Nephron progenitor cell (in vitro differentiated cells): ENCODE results near the gene RPS3.

Experiments used
- DNase-seq: peaks from one replicate; pipeline ENCODE4 v3.0.0; 2021
- H3K27ac Mint-ChIP-seq: 2 replicates; pipeline ENCODE4 v1.8.0; 2021; ENCODE audit warnings: mild to moderate bottlenecking, moderate library complexity, mixed read lengths
- H3K27me3 Mint-ChIP-seq: 2 replicates; pipeline ENCODE4 v1.8.0; 2021; ENCODE audit warnings: mild to moderate bottlenecking, low read depth, mixed read lengths; ENCODE audit not compliant: poor library complexity
- H3K36me3 Mint-ChIP-seq: 2 replicates; pipeline ENCODE4 v1.8.0; 2021; ENCODE audit warnings: low read depth, mixed read lengths
- H3K4me1 Mint-ChIP-seq: 2 replicates; pipeline ENCODE4 v1.8.0; 2021; ENCODE audit warnings: mixed read lengths
- H3K4me3 Mint-ChIP-seq: 2 replicates; pipeline ENCODE4 v1.8.0; 2021; ENCODE audit warnings: mild to moderate bottlenecking, moderate library complexity, mixed read lengths
- H3K9me3 Mint-ChIP-seq: 2 replicates; pipeline ENCODE4 v1.8.0; 2021; ENCODE audit warnings: mild to moderate bottlenecking, moderate library complexity, mixed read lengths
- CTCF ChIP-seq: fragments of 200-600 bp; sonication (generic); IDR thresholded peaks from 2 replicates; pipeline ENCODE4 v1.5.0; 2021; ENCODE audit warnings: antibody characterized with exemption

The RPS3 gene

GRCh38 chr11:75394085-75394840 lies 5.1 kb upstream of the RPS3 start:
- H3K4me1 Mint-ChIP-seq = no peaks in the 10 kb centered on the region
- no peaks in the 10 kb centered on the region for H3K9me3 Mint-ChIP-seq
- peaks cover 55% of the 10 kb centered on the region for H3K27me3 Mint-ChIP-seq
- H3K4me3 Mint-ChIP-seq = no peak overlapping the region
- H3K36me3 Mint-ChIP-seq = no peaks in the 10 kb centered on the region
- DNase-seq = no peak
- TF ChIP-seq CTCF = no peak
- H3K27ac Mint-ChIP-seq = no peak overlapping the region

- TF ChIP-seq CTCF = no peak
- H3K36me3 Mint-ChIP-seq = peaks cover 37% of the 10 kb centered on the region
- peaks cover 36% of the 10 kb centered on the region for H3K4me1 Mint-ChIP-seq
- H3K27ac Mint-ChIP-seq = no peak overlapping the region
- H3K27me3 Mint-ChIP-seq = peaks cover 31% of the 10 kb centered on the region
- H3K4me3 Mint-ChIP-seq = peak overlapping the region; percentile 100
- no peak for DNase-seq
- H3K9me3 Mint-ChIP-seq = no peaks in the 10 kb centered on the region
Measured at GRCh38 chr11:75398906-75399305, 412 bp upstream of the RPS3 start.

GRCh38 chr11:75400146-75400865 lies 988 bp downstream of the RPS3 start:
- DNase-seq = no peak
- H3K27ac Mint-ChIP-seq = peak overlapping the region; percentile 100
- peaks cover 36% of the 10 kb centered on the region for H3K4me1 Mint-ChIP-seq
- peak overlapping the region; percentile 100 for H3K4me3 Mint-ChIP-seq
- H3K27me3 Mint-ChIP-seq = peaks cover 24% of the 10 kb centered on the region
- H3K36me3 Mint-ChIP-seq = peaks cover 51% of the 10 kb centered on the region
- TF ChIP-seq CTCF = no peak
- H3K9me3 Mint-ChIP-seq = no peaks in the 10 kb centered on the region

- H3K4me3 Mint-ChIP-seq = peak overlapping the region; percentile 100
- peaks cover 70% of the 10 kb centered on the region for H3K36me3 Mint-ChIP-seq
- peaks cover 8% of the 10 kb centered on the region for H3K27me3 Mint-ChIP-seq
- no peaks in the 10 kb centered on the region for H3K9me3 Mint-ChIP-seq
- DNase-seq = no peak
- H3K4me1 Mint-ChIP-seq = peaks cover 36% of the 10 kb centered on the region
- no peak for TF ChIP-seq CTCF
- peak overlapping the region; percentile 73 for H3K27ac Mint-ChIP-seq
Measured at GRCh38 chr11:75402002-75402773, 2.9 kb downstream of the RPS3 start.

- Mint-ChIP-seq H3K9me3 (peaks cover 4% of the 10 kb centered on the region), H3K4me3 (peak overlapping the region; percentile 100), H3K4me1 (peaks cover 36% of the 10 kb centered on the region), H3K27ac (peak overlapping the region; percentile 87), H3K36me3 (peaks cover 77% of the 10 kb centered on the region), H3K27me3 (peaks cover 5% of the 10 kb centered on the region)
- TF ChIP-seq CTCF = no peak
- no peak for DNase-seq
Measured at GRCh38 chr11:75403037-75403436, 3.7 kb downstream of the RPS3 start.
